ENCODE data around the gene GORAB.

- no peak for TF ChIP-seq CTCF (optimal IDR thresholded peaks at IDR 0.05 in 1 of 3, IDR thresholded peaks at IDR 0.05 in 1 of 3, conservative IDR thresholded peaks at IDR 0.05 in 1 of 3; ENCODE audit: extremely low read depth in 1 of 3, insufficient read depth in 2 of 3, low read length in 3 of 3)
- TF ChIP-seq EZH2 (IDR thresholded peaks at IDR 0.05; ENCODE audit: low read length) = no peak
These were observed 45.0 kb downstream of the GORAB start for GRCh38 chr1:170576980-170577379.

Data from keratinocyte (primary cell).